NCI-H69 (cell line): Measurements from ENCODE around the gene RHBDD1.

Source experiments
- DNase-seq: peaks from one replicate; lab custom pipeline; 2025; lab: John Stamatoyannopoulos, UW

RHBDD1 gene

GRCh38 chr2:226845386-226846116, 9.7 kb downstream of the RHBDD1 start:
- DNase-seq: peak; percentile 16

DNA sequence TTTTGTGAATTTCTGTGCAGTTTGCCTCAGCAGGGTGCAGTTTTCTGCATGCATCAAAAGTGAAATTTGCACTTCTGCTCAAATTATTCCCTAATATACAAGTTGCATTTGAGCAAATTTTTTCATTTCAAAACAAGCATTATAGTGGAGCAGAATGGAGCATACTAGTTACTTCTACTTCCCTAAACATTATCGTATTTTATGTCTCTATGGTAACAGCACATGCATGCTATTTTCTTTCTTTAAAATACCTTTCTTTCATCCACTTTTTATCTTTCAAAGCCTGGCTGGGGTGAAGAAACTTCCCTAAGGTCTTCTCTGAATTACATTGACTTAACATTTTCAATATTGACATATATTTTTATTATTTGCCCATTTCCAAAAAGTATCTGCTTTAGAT, 11.2 kb downstream of the RHBDD1 start:
- DNase-seq: no peak

GRCh38 chr2:226847511-226847910, 11.7 kb downstream of the RHBDD1 start:
- no peak for DNase-seq

DNA sequence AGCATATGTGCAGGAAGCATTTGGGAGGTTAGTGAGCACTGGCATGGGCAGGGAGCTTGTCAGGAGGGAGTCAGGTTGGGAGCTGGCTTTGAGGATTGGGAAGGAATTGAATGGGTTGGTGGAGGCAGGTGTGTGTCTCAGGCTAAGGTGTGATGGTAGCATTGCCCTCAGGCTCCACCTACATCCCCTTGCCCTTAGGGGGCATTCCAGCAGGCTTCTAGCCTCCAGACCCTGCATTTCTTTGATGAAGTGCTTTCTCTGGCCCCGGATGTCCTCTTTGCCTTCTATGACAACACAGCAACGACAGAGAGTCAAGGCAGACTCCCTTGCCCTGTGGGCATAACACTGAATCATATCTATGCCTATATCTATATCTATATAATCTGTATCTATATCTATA, 13.5 kb downstream of the RHBDD1 start:
- DNase-seq: no peak

DNA sequence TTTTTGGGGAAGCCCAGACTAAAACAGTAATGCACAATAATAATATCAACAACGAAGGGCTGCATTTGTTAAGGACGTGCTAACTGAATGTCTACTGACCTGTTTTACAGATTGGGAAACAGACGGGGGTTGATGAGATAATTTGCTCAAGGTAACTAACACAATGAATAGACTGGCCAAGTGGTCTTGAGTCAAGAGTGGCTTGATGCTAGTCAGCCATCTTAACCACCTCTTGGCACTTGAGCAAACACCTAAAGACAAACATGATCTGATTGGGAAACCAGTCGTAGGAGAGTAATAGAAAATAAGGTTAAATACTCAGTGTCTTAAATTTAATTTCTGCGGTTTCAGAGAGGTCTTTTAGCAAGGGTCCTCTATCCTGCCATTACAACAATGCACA, 14.2 kb downstream of the RHBDD1 start:
- DNase-seq: no peak

- no peak for DNase-seq
Measured at GRCh38 chr2:226855787-226856186, 19.9 kb downstream of the RHBDD1 start.

DNA sequence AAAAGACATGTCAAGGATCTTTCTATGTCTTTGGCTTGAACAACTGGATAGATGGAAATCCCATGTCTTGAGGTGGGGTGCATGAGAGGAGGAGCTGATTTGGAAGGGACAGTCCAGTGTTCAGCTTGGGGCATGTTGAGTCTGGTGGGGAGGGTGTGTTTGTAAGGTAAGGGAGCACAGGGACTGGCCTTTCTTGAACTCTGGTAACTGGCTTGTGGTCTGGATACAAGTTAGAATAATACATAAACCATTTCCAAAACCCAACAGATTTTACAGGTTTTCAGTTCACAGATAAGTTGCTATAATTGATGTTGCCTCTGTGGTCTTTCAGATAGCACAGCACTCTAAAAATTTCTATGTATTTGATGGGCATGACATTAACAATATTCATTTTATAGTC, 24.2 kb downstream of the RHBDD1 start:
- no peak for DNase-seq

DNA sequence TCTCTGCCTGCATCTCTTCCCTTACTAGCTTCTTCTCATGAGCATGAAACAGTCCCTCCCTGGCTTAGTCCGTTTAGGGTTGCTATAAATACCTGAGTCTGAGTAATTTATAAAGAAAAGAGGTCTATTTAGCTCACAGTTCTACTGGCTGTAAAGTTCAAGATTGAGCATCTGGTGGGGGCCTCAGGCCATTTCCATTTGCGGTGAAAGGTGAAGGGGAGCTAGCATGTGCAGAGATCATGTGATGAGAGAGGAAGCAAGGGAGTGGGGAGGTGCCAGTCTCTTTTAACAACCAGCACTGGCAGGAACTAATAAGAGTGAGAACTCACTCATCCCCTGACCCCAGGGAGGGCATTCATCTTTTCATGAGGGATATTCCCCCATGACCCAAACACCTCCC, 26.8 kb downstream of the RHBDD1 start:
- peak; percentile 61 for DNase-seq

DNA sequence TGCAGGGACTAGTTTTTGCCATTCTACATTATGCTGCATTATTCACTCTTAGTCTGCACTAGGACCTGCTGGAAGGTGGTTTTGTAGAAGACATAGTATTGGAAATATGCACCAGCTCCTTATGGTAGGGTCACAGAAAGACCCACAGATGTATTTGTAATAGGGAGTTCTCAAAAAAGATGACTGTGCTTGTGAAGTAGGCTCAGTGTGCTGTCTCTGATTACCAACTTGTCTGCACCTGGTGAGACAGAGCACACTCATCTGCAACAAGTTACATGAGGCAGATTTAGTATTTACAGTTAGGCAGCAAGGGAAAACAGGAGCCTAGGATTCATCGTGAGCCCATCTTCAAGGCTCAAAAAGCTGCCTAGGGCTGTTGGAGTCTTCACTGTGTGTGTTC, 29.4 kb downstream of the RHBDD1 start:
- no peak for DNase-seq

- DNase-seq: no peak
Measured at GRCh38 chr2:226865710-226866109, 29.9 kb downstream of the RHBDD1 start.

DNA sequence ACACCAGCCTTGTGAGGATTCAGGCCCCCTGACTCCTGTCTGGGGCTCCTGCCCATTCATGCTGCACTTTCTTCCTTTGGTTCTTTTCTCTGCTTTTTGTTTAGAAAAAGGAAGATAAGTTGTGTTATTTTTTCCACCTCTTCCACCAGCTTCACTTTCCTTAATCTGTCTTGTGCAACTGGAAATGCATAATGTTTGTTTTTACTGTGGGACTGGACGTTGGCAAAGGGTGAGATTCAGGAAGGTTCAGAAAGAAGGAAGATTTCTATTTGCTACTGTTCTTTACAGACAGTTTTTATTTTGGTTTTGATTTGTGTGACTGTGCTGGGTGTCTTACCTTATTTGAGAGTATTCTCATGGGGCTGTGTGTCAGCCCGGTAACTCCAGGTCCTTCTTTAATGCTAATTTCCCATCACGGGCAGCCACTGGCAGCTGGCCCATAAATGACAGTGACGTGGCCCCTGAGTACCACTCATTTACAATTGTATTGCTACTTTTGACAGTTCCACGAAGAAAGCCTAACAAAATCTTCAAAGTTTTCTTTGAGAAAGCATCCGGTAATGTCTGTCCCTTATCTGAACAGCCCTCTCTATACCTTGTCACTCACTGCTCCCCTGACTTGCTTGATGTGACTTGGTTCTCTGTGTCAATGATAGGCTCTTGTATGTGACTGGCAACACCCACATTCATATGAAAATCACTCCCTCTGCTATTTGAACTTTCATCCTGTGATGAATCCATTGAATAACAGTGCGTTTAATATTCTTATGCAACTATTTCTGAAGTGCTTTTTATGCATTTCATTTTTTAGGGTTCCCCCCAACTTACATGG, 32.7 kb downstream of the RHBDD1 start:
- DNase-seq: no peak

DNA sequence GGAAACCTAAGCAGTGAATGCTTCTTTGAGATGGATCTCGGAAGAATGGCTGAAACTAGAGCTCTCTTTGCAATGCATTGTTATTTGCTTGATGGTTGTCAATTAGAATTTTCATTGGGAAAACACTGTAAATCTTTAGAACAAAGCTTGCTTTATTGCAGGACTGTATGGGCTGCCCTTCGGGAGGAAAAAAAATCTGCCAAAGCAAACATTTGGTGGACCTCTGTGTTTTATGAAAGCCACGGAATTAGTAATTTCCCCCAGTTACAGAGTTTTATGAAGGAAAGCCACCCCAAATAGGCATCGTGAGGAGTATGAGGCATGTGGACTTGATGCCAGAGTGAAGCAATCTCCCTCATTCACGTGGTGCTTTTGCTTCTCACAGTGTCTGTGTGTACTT, 33.5 kb downstream of the RHBDD1 start:
- no peak for DNase-seq

DNA sequence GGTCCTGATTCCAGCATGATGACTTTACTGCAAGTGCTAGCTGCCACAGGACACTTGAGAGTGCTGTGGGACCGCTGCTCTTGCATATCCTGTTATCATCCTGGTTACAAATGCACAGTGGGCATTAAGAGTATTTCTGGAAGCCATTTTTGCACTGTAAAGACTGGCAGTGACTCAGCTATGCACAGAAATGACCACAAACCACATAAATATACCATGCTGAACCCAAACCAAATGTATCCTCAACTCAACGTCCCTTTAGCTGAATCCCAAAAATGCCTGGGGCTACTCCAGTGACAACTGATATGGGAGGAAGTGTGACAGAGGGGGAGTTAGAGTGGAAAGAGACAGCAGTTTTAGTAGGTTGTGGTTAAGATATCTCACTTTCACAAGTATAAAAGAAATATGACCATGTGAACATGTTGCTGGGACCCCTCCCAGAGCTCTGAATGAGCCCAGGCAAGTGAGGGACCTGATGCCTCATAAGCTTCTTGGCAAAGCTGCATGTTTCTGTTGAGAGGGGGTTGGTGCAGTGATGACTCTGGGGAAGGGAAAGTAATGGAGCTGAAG, 37.3 kb downstream of the RHBDD1 start:
- DNase-seq: no peak

GRCh38 chr2:226873826-226874225, 38.0 kb downstream of the RHBDD1 start:
- DNase-seq: no peak

DNA sequence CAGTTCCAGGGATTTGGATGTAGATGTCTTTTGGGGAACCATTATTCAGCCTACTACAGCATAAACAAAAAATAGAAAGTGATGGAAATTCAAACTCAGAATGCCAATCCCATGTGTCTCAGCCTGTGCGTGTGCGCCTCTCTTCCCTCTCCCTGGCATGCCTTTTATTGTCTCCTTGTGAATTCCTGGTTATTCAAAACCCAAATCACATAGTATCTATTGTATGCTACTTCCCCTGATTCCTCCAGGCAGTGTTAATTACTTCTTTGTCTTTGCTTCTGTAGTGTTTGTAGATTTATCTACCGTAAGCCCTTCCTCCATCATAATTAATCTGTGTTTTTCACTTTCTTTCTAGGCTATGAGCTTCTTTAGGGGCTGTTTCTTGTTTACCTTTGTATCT, 38.9 kb downstream of the RHBDD1 start:
- peak; percentile 5 for DNase-seq

DNA sequence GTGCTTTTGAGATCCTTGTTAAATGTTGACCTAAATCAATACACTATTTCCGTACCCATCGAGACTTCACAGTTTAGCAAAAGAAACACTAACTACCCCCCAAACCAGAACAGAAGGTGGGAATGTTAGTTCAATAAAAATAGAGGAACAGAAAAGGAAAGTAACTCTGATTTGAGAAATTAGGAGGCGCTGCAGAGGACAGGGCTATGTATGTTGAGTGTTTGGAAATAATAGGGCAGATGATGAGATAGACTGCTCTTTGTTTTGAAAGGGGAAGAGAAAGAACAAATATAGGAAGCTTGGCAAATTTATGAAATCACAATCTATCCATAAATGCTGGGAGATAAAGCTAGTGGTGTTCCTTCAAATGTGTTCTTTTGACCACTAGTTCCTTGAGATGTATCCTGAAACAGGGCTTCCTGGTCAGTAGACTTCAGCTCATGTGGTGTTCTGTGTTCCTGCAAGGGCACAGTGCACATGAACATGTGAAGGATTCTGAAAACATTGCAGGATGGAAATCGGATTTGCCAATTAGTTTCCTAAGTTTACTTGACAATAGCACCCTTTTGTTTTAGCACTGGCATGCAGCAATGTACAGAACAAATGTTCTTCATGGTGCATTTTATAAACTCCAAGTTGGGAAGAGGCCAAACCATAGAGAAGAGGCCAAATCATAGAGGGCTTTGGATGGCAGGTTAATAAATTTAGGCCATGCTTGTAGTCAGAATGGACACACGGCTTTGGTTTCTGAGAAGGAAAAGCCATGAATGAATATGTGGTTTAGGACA, 39.8 kb downstream of the RHBDD1 start:
- no peak for DNase-seq

- no peak for DNase-seq
Measured at GRCh38 chr2:226877491-226877890, 41.6 kb downstream of the RHBDD1 start.

- DNase-seq: no peak
Measured at GRCh38 chr2:226881287-226881686, 45.4 kb downstream of the RHBDD1 start.

DNA sequence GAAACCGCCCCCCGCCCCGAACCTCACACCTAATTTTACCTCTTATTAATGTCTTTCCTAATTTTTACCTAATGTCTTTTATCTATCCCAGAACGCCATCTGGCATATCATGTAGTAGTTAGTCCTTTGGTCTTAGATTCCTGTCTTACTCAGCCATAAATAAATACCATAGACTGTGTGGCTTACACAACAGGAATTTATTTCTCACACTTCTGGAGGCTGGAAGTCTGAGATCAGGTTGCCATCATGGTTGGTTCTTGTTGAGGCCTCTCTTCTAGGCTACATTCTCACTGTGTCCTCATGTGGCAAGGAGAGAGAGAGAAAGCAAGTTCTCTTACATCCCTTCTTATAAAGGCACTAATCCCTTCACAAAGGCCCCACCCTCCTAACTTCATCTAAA, 46.8 kb downstream of the RHBDD1 start:
- DNase-seq: peak; percentile 23

GRCh38 chr2:226883296-226883795, 47.5 kb downstream of the RHBDD1 start:
- DNase-seq: peak; percentile 86

- peak; percentile 3 for DNase-seq
Measured at GRCh38 chr2:226884166-226884565, 48.3 kb downstream of the RHBDD1 start.

GRCh38 chr2:226885769-226886435, 50.0 kb downstream of the RHBDD1 start:
- DNase-seq: no peak
